ENCODE results near the gene TACO1. TPM values are rescaled to one million over a fixed set of nuclear protein-coding genes. Genes with fewer than 3 reads are reported as not detected.

The TACO1 gene
- total and polyA plus RNA-seq, 2 donors from 2014 or later: 18.4 to 80.1 TPM

- intact Hi-C loops (cut with DNase I): no loop called here
- Histone ChIP-seq H3K27ac (ENCODE audit: low read depth in 2 of 2, low read length in 2 of 2) (no peak overlapping the region), H3K36me3 (ENCODE audit: control insufficient read depth in 2 of 3, insufficient read depth in 3 of 3, low read length in 3 of 3) (peaks cover 0 to 11% (median 8%) of the 10 kb centered on the region in 3 donors)
Measured at GRCh38 chr17:63652106-63652505, 51.4 kb downstream of the TACO1 start.

GRCh38 chr17:63653050-63653449, 52.4 kb downstream of the TACO1 start:
- Histone ChIP-seq H3K27ac (ENCODE audit: low read depth in 2 of 2, low read length in 2 of 2) (no peak overlapping the region), H3K36me3 (ENCODE audit: control insufficient read depth in 2 of 3, insufficient read depth in 3 of 3, low read length in 3 of 3) (peaks cover 0 to 6% (median 4%) of the 10 kb centered on the region in 3 donors), H3K4me1 (ENCODE audit: control insufficient read depth in 2 of 3, insufficient read depth in 2 of 3, low read depth in 1 of 3, low read length in 3 of 3) (no peaks in the 10 kb centered on the region), H3K27me3 (ENCODE audit: control insufficient read depth, insufficient read depth, low read length) (no peaks in the 10 kb centered on the region), H3K9me3 (ENCODE audit: control insufficient read depth in 2 of 3, insufficient read depth in 1 of 3, low read length in 3 of 3) (no peaks in the 10 kb centered on the region), H3K4me3 (ENCODE audit: low read length in 3 of 3) (no peak overlapping the region), H3K9ac (ENCODE audit: low read length in 3 of 3) (no peak overlapping the region)
- intact Hi-C loops (cut with DNase I): no loop called here
- no peak for TF ChIP-seq CTCF (IDR thresholded peaks at IDR 0.05; ENCODE audit: borderline replicate concordance, extremely low read depth, insufficient read depth)
- FAIRE-seq (no peak), DNase-seq (no peak)

More at GRCh38 chr17:63652106-63652505, 51.4 kb downstream of the TACO1 start:
- DNase-seq (no peak), FAIRE-seq (no peak)
- no peaks in the 10 kb centered on the region for H3K27me3 ChIP-seq (ENCODE audit: control insufficient read depth, insufficient read depth, low read length)
- H3K4me1 ChIP-seq (ENCODE audit: control insufficient read depth in 2 of 3, insufficient read depth in 2 of 3, low read depth in 1 of 3, low read length in 3 of 3): no peaks in the 10 kb centered on the region
- H3K9ac ChIP-seq (ENCODE audit: low read length in 3 of 3): no peak overlapping the region
- H3K4me3 ChIP-seq (ENCODE audit: low read length in 3 of 3): no peak overlapping the region
- TF ChIP-seq CTCF (IDR thresholded peaks at IDR 0.05; ENCODE audit: borderline replicate concordance, extremely low read depth, insufficient read depth): no peak
- no peaks in the 10 kb centered on the region for H3K9me3 ChIP-seq (ENCODE audit: control insufficient read depth in 2 of 3, insufficient read depth in 1 of 3, low read length in 3 of 3)

- no peak for DNase-seq
- Histone ChIP-seq H3K4me1 (ENCODE audit: control insufficient read depth in 2 of 3, insufficient read depth in 2 of 3, low read depth in 1 of 3, low read length in 3 of 3) (no peaks in the 10 kb centered on the region), H3K9ac (ENCODE audit: low read length in 3 of 3) (no peak overlapping the region), H3K9me3 (ENCODE audit: control insufficient read depth in 2 of 3, insufficient read depth in 1 of 3, low read length in 3 of 3) (no peaks in the 10 kb centered on the region), H3K27ac (ENCODE audit: low read depth in 2 of 2, low read length in 2 of 2) (no peak overlapping the region), H3K36me3 (ENCODE audit: control insufficient read depth in 2 of 3, insufficient read depth in 3 of 3, low read length in 3 of 3) (peaks cover 0 to 16% (median 8%) of the 10 kb centered on the region in 3 donors), H3K27me3 (ENCODE audit: control insufficient read depth, insufficient read depth, low read length) (no peaks in the 10 kb centered on the region), H3K4me3 (ENCODE audit: low read length in 3 of 3) (no peak overlapping the region)
- TF ChIP-seq CTCF (IDR thresholded peaks at IDR 0.05; ENCODE audit: borderline replicate concordance, extremely low read depth, insufficient read depth): no peak
- intact Hi-C loops (cut with DNase I): no loop called here
- FAIRE-seq: no peak
Measured at GRCh38 chr17:63657786-63658185, 57.1 kb downstream of the TACO1 start.

Other genes starting within 250 kb of the TACO1 start
- gene CYB561, start 154.6 kb upstream of the TACO1 start, total RNA-seq: 51.1 TPM
- 38.4 TPM for gene CYB561, start 154.6 kb upstream of the TACO1 start, polyA plus RNA-seq (ENCODE audit: insufficient read depth, low read depth, low replicate concordance)
- gene ACE, start 123.8 kb upstream of the TACO1 start, total RNA-seq: 4.3 TPM
- gene ACE, start 123.8 kb upstream of the TACO1 start, polyA plus RNA-seq (ENCODE audit: insufficient read depth, low read depth, low replicate concordance): 12.9 TPM
- 0.57 TPM for gene KCNH6, start 77.5 kb upstream of the TACO1 start, total RNA-seq
- 4.8 TPM for gene KCNH6, start 77.5 kb upstream of the TACO1 start, polyA plus RNA-seq (ENCODE audit: insufficient read depth, low read depth, low replicate concordance)
- 81.0 TPM for gene DCAF7, start 50.4 kb upstream of the TACO1 start, total RNA-seq
- gene DCAF7, start 50.4 kb upstream of the TACO1 start, polyA plus RNA-seq (ENCODE audit: insufficient read depth, low read depth, low replicate concordance): 19.9 TPM
- 50.5 TPM for gene MAP3K3, start 21.5 kb downstream of the TACO1 start, total RNA-seq
- 17.4 TPM for gene MAP3K3, start 21.5 kb downstream of the TACO1 start, polyA plus RNA-seq (ENCODE audit: insufficient read depth, low read depth, low replicate concordance)
- 32.3 TPM for gene LIMD2, start 99.2 kb downstream of the TACO1 start, total RNA-seq
- 11.5 TPM for gene LIMD2, start 99.2 kb downstream of the TACO1 start, polyA plus RNA-seq (ENCODE audit: insufficient read depth, low read depth, low replicate concordance)
- gene STRADA, start 140.9 kb downstream of the TACO1 start, total RNA-seq: 38.9 TPM
- 25.7 TPM for gene STRADA, start 140.9 kb downstream of the TACO1 start, polyA plus RNA-seq (ENCODE audit: insufficient read depth, low read depth, low replicate concordance)
- 83.1 TPM for gene CCDC47, start 172.7 kb downstream of the TACO1 start, total RNA-seq
- gene CCDC47, start 172.7 kb downstream of the TACO1 start, polyA plus RNA-seq (ENCODE audit: insufficient read depth, low read depth, low replicate concordance): 50.9 TPM
- gene DDX42, start 173.3 kb downstream of the TACO1 start, total RNA-seq: 104 TPM
- 38.6 TPM for gene DDX42, start 173.3 kb downstream of the TACO1 start, polyA plus RNA-seq (ENCODE audit: insufficient read depth, low read depth, low replicate concordance)
- gene PSMC5, start 226.5 kb downstream of the TACO1 start, total RNA-seq: 145 TPM
- gene PSMC5, start 226.5 kb downstream of the TACO1 start, polyA plus RNA-seq (ENCODE audit: insufficient read depth, low read depth, low replicate concordance): 247 TPM
- gene FTSJ3, start 226.8 kb downstream of the TACO1 start, total RNA-seq: 38.7 TPM
- 23.7 TPM for gene FTSJ3, start 226.8 kb downstream of the TACO1 start, polyA plus RNA-seq (ENCODE audit: insufficient read depth, low read depth, low replicate concordance)
- gene SMARCD2, start 241.8 kb downstream of the TACO1 start, total RNA-seq: 65.1 TPM
- 39.9 TPM for gene SMARCD2, start 241.8 kb downstream of the TACO1 start, polyA plus RNA-seq (ENCODE audit: insufficient read depth, low read depth, low replicate concordance)